Cardiac muscle cell (in vitro differentiated cells and primary cell): ENCODE results near the gene ZNF791. TPM values are rescaled to one million over a fixed set of nuclear protein-coding genes. Genes with fewer than 3 reads are reported as not detected.

Experiments used
- polyA plus RNA-seq: library from polyadenylated mRNA; unstranded; fragments of >200 nt; fragmentation: Nextera tagmentation; extraction: Ambion mirVana; gene quantifications from 2 replicates; pipeline ENCODE4 v1.2.1, GENCODE V29; 2016
- total RNA-seq: library from RNA; depleted of rRNA; stranded (reverse); fragments of >200 nt; gene quantifications from 2 replicates; pipeline ENCODE4 v1.2.3, GENCODE V29; 2016

Gene ZNF791
- total and polyA plus RNA-seq, 2 experiments from 2014 or later = 11.5 to 11.7 TPM

Other genes starting within 250 kb of the ZNF791 start
- 2.7 and 3.6 TPM in 2 replicates for gene ZNF442, start 245.2 kb upstream of the ZNF791 start, total RNA-seq
- 3.4 and 4.1 TPM in 2 replicates for gene ZNF442, start 245.2 kb upstream of the ZNF791 start, polyA plus RNA-seq
- gene ZNF799, start 209.6 kb upstream of the ZNF791 start, total RNA-seq = 2.3 and 3.9 TPM in 2 replicates
- 1.8 and 4.1 TPM in 2 replicates for gene ZNF799, start 209.6 kb upstream of the ZNF791 start, polyA plus RNA-seq
- gene ZNF443, start 169.9 kb upstream of the ZNF791 start, total RNA-seq = 3.0 and 4.1 TPM in 2 replicates
- gene ZNF443, start 169.9 kb upstream of the ZNF791 start, polyA plus RNA-seq = 3.8 and 4.1 TPM in 2 replicates
- gene ZNF709, start 126.1 kb upstream of the ZNF791 start, total RNA-seq = 3.6 and 8.2 TPM in 2 replicates
- 2.4 and 3.9 TPM in 2 replicates for gene ZNF709, start 126.1 kb upstream of the ZNF791 start, polyA plus RNA-seq
- gene ZNF564, start 59.4 kb upstream of the ZNF791 start, total RNA-seq = 9.0 and 12.8 TPM in 2 replicates
- 7.3 and 11.2 TPM in 2 replicates for gene ZNF564, start 59.4 kb upstream of the ZNF791 start, polyA plus RNA-seq
- 5.0 and 5.7 TPM in 2 replicates for gene ZNF490, start 107 bp upstream of the ZNF791 start, total RNA-seq
- 2.4 and 4.2 TPM in 2 replicates for gene ZNF490, start 107 bp upstream of the ZNF791 start, polyA plus RNA-seq
- 45.7 and 47.5 TPM in 2 replicates for gene MAN2B1, start 55.8 kb downstream of the ZNF791 start, total RNA-seq
- 22.1 and 25.3 TPM in 2 replicates for gene MAN2B1, start 55.8 kb downstream of the ZNF791 start, polyA plus RNA-seq
- gene WDR83, start 55.9 kb downstream of the ZNF791 start, total RNA-seq = 28.4 and 39.0 TPM in 2 replicates
- 29.4 and 40.2 TPM in 2 replicates for gene WDR83, start 55.9 kb downstream of the ZNF791 start, polyA plus RNA-seq
- gene DHPS, start 71.0 kb downstream of the ZNF791 start, total RNA-seq = 64.8 and 113 TPM in 2 replicates
- 80.0 and 99.5 TPM in 2 replicates for gene DHPS, start 71.0 kb downstream of the ZNF791 start, polyA plus RNA-seq
- gene GNG14, start 77.1 kb downstream of the ZNF791 start, total RNA-seq = 1.1 TPM in 1 of 2 replicates, not detected in the other
- gene GNG14, start 77.1 kb downstream of the ZNF791 start, polyA plus RNA-seq = 1.1 TPM in 1 of 2 replicates, not detected in the other
- gene FBXW9, start 85.7 kb downstream of the ZNF791 start, total RNA-seq = 17.2 and 32.7 TPM in 2 replicates
- gene FBXW9, start 85.7 kb downstream of the ZNF791 start, polyA plus RNA-seq = 25.6 and 29.6 TPM in 2 replicates
- 43.4 and 68.6 TPM in 2 replicates for gene TNPO2, start 113.0 kb downstream of the ZNF791 start, total RNA-seq
- gene TNPO2, start 113.0 kb downstream of the ZNF791 start, polyA plus RNA-seq = 20.1 and 20.5 TPM in 2 replicates
- gene TRIR, start 123.8 kb downstream of the ZNF791 start, total RNA-seq = 307 and 371 TPM in 2 replicates
- gene TRIR, start 123.8 kb downstream of the ZNF791 start, polyA plus RNA-seq = 175 and 218 TPM in 2 replicates
- 44.8 and 73.6 TPM in 2 replicates for gene GET3, start 126.6 kb downstream of the ZNF791 start, total RNA-seq
- gene GET3, start 126.6 kb downstream of the ZNF791 start, polyA plus RNA-seq = 88.3 and 103 TPM in 2 replicates
- not detected in 2 replicates for gene BEST2, start 140.9 kb downstream of the ZNF791 start, total RNA-seq
- not detected in 2 replicates for gene BEST2, start 140.9 kb downstream of the ZNF791 start, polyA plus RNA-seq
- gene HOOK2, start 164.6 kb downstream of the ZNF791 start, total RNA-seq = 28.5 and 54.4 TPM in 2 replicates
- gene HOOK2, start 164.6 kb downstream of the ZNF791 start, polyA plus RNA-seq = 31.1 and 41.6 TPM in 2 replicates
- 57.6 and 103 TPM in 2 replicates for gene JUNB, start 180.6 kb downstream of the ZNF791 start, total RNA-seq
- 37.2 and 48.3 TPM in 2 replicates for gene JUNB, start 180.6 kb downstream of the ZNF791 start, polyA plus RNA-seq
- gene PRDX2, start 190.9 kb downstream of the ZNF791 start, total RNA-seq = 1,316 and 1,694 TPM in 2 replicates
- 1,469 and 1,719 TPM in 2 replicates for gene PRDX2, start 190.9 kb downstream of the ZNF791 start, polyA plus RNA-seq
- 0.63 TPM in 1 of 2 replicates, not detected in the other for gene THSD8, start 191.1 kb downstream of the ZNF791 start, total RNA-seq
- 15.0 and 19.0 TPM in 2 replicates for gene THSD8, start 191.1 kb downstream of the ZNF791 start, polyA plus RNA-seq
- 20.4 and 29.0 TPM in 2 replicates for gene RNASEH2A, start 195.7 kb downstream of the ZNF791 start, total RNA-seq
- 40.4 and 57.3 TPM in 2 replicates for gene RNASEH2A, start 195.7 kb downstream of the ZNF791 start, polyA plus RNA-seq
- not detected in 2 replicates for gene RTBDN, start 223.7 kb downstream of the ZNF791 start, total RNA-seq
- gene RTBDN, start 223.7 kb downstream of the ZNF791 start, polyA plus RNA-seq = 0.81 TPM in 1 of 2 replicates, not detected in the other
- 3.7 and 7.9 TPM in 2 replicates for gene MAST1, start 227.6 kb downstream of the ZNF791 start, total RNA-seq
- gene MAST1, start 227.6 kb downstream of the ZNF791 start, polyA plus RNA-seq = 3.9 and 10.9 TPM in 2 replicates